HEK293 (cell line): Measurements from ENCODE around the gene S100A14.
"Not testable (repeated sequence)": the region's sequence is repeated elsewhere in the genome, so short reads cannot be mapped to it uniquely, and the experiment has no call there.

Experiments
- CTCF ChIA-PET: fragments of 350-600 bp; formaldehyde crosslinking; extraction: SDS; loops from one replicate; lab custom pipeline; 2021; ENCODE audit warnings: antibody characterized with exemption; lab: Yijun Ruan, JAX
- POLR2A ChIA-PET: fragments of 300-600 bp; formaldehyde crosslinking; extraction: SDS; loops from one replicate; lab custom pipeline; 2020; ENCODE audit warnings: antibody characterized with exemption, inconsistent platforms; lab: Yijun Ruan, JAX
- H3K27ac ChIP-seq: fragments of 200-500 bp; sonication (Bioruptor generic); 2 replicates; pipeline ENCODE4 v1.5.1; 2014; ENCODE audit warnings: low read depth, low read length, control low read depth, inconsistent platforms; ENCODE audit errors: extremely low read depth
- H3K36me3 ChIP-seq, 2 experiments: fragments of 200-500 bp in 1 of 2; sonication (Bioruptor generic) in 1 of 2; 1 replicate in 1 of 2; 2 replicates in 1 of 2; pipeline ENCODE4 v1.5.1; 2014 to 2017; ENCODE audit warnings: inconsistent platforms in 2 of 2, low read length in 2 of 2; ENCODE audit not compliant: control insufficient read depth in 2 of 2, insufficient read depth in 1 of 2
- H3K4me1 ChIP-seq: fragments of 200-500 bp; sonication (Bioruptor generic); 2 replicates; pipeline ENCODE4 v1.5.1; 2014; ENCODE audit warnings: mild to moderate bottlenecking, low read length, inconsistent platforms; ENCODE audit not compliant: control insufficient read depth, insufficient read depth
- H3K4me3 ChIP-seq: 2 replicates; pipeline ENCODE4 v1.5.1; 2011; ENCODE audit warnings: low read depth, mild to moderate bottlenecking, control low read depth, low read length, moderate library complexity
- H3K9me3 ChIP-seq: fragments of 200-500 bp; sonication (Bioruptor generic); 2 replicates; pipeline ENCODE4 v1.5.1; 2014; ENCODE audit warnings: low read depth, low read length, inconsistent platforms; ENCODE audit not compliant: control insufficient read depth, insufficient read depth
- BCL11B ChIP-seq: fragments of 450-650 bp; formaldehyde crosslinking; IDR thresholded peaks from 2 replicates; pipeline ENCODE4 v1.5.1; 2016; ENCODE audit warnings: low read depth, missing biosample characterization, missing genetic modification characterization
- RBAK ChIP-seq: fragments of 450-650 bp; formaldehyde crosslinking; IDR thresholded peaks from 2 replicates; pipeline ENCODE4 v1.5.1; 2016; ENCODE audit warnings: missing biosample characterization, missing genetic modification characterization
- ZBTB20 ChIP-seq: fragments of 450-650 bp; formaldehyde crosslinking; IDR thresholded peaks from 2 replicates; pipeline ENCODE4 v1.5.1; 2016; ENCODE audit warnings: missing biosample characterization, missing genetic modification characterization
- ZBTB26 ChIP-seq: fragments of 450-650 bp; formaldehyde crosslinking; optimal IDR thresholded peaks from 2 replicates; pipeline ENCODE3; 2016; ENCODE audit warnings: missing biosample characterization, mild to moderate bottlenecking, missing genetic modification characterization
- ZFP37 ChIP-seq: fragments of 450-650 bp; formaldehyde crosslinking; IDR thresholded peaks from 2 replicates; pipeline ENCODE4 v1.5.1; 2016; ENCODE audit warnings: missing biosample characterization, missing genetic modification characterization
- ZFP69B ChIP-seq: fragments of 450-650 bp; formaldehyde crosslinking; IDR thresholded peaks from 2 replicates; pipeline ENCODE4 v1.5.1; 2016; ENCODE audit warnings: missing biosample characterization, missing genetic modification characterization
- ZNF175 ChIP-seq: fragments of 450-650 bp; formaldehyde crosslinking; IDR thresholded peaks from 2 replicates; pipeline ENCODE4 v1.5.1; 2016; ENCODE audit warnings: missing biosample characterization, missing genetic modification characterization
- ZNF184 ChIP-seq: fragments of 450-650 bp; IDR thresholded peaks from 2 replicates; pipeline ENCODE4 v1.5.1; 2018; ENCODE audit warnings: missing biosample characterization, mild to moderate bottlenecking, missing genetic modification characterization
- ZNF24 ChIP-seq: fragments of 450-650 bp; formaldehyde crosslinking; IDR thresholded peaks from 2 replicates; pipeline ENCODE4 v1.5.1; 2016; ENCODE audit warnings: missing biosample characterization, missing genetic modification characterization
- ZNF248 ChIP-seq: fragments of 450-650 bp; formaldehyde crosslinking; IDR thresholded peaks from 2 replicates; pipeline ENCODE4 v1.5.1; 2017; ENCODE audit warnings: missing biosample characterization, missing genetic modification characterization
- ZNF510 ChIP-seq: fragments of 450-650 bp; formaldehyde crosslinking; IDR thresholded peaks from 2 replicates; pipeline ENCODE4 v1.5.1; 2018; ENCODE audit warnings: mild to moderate bottlenecking, missing genetic modification characterization, missing biosample characterization; ENCODE audit not compliant: insufficient replicate concordance
- ZNF514 ChIP-seq: fragments of 450-650 bp; formaldehyde crosslinking; IDR thresholded peaks from 2 replicates; pipeline ENCODE4 v1.5.1; 2016; ENCODE audit warnings: missing biosample characterization, missing genetic modification characterization
- ZNF530 ChIP-seq: fragments of 450-650 bp; formaldehyde crosslinking; IDR thresholded peaks from 2 replicates; pipeline ENCODE4 v1.5.1; 2016; ENCODE audit warnings: low read depth, missing biosample characterization, missing genetic modification characterization
- ZNF596 ChIP-seq: fragments of 450-650 bp; IDR thresholded peaks from 2 replicates; pipeline ENCODE4 v1.5.0; 2018; ENCODE audit warnings: missing biosample characterization, mild to moderate bottlenecking, missing genetic modification characterization, moderate library complexity
- ZNF629 ChIP-seq: fragments of 450-650 bp; formaldehyde crosslinking; IDR thresholded peaks from 2 replicates; pipeline ENCODE4 v1.5.1; 2017; ENCODE audit warnings: missing biosample characterization, missing genetic modification characterization

S100A14 gene

DNA sequence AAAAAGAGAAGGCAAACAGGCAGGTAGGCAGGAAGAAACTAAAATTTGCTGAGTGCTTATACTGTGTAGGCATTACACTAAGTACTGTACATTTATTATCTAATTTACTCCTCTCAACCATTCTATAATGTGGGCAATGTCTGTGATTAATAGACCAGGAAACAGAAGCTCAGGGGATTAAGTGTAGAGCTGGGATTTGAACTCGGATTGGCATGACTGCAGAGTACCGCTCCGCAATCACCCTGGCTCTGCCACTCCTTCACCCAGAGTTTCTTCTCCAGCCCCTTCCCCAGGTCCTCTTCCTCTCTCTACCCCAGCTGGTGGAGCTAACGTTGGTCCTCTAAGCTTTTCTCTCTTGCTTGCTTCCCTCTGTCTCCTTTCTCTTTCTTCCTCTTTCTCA is 39.0 kb downstream of the S100A14 start:
- POLR2A ChIA-PET, result interaction anchor here (0.7 to 1.7 kb wide), 6 partner anchors 9 to 70 kb away, joined by 4 to 11 read pairs (median 6); partner anchors contain the start of genes CHTOP and S100A13
- no peaks in the 10 kb centered on the region for H3K36me3 ChIP-seq
- TF ChIP-seq ZNF24 (tag by site-specific recombination) (no peak), ZNF175 (no peak), ZBTB20 (tag by site-specific recombination) (no peak), RBAK (tag by site-specific recombination) (no peak), ZBTB26 (tag by site-specific recombination) (no peak), ZNF530 (no peak), ZNF596 (tag by site-specific recombination) (no peak), ZNF248 (no peak), ZFP69B (no peak), ZNF514 (tag by site-specific recombination) (no peak)
- no peaks in the 10 kb centered on the region for H3K9me3 ChIP-seq
- H3K4me3 ChIP-seq, result no peak overlapping the region
- no peak overlapping the region for H3K27ac ChIP-seq
- CTCF ChIA-PET, result interaction anchor here (1.1 to 2.8 kb wide), 7 partner anchors 8 to 67 kb away, joined by 3 to 24 read pairs (median 5); partner anchors contain the start of genes S100A1 and S100A13
- H3K4me1 ChIP-seq, result no peaks in the 10 kb centered on the region

DNA sequence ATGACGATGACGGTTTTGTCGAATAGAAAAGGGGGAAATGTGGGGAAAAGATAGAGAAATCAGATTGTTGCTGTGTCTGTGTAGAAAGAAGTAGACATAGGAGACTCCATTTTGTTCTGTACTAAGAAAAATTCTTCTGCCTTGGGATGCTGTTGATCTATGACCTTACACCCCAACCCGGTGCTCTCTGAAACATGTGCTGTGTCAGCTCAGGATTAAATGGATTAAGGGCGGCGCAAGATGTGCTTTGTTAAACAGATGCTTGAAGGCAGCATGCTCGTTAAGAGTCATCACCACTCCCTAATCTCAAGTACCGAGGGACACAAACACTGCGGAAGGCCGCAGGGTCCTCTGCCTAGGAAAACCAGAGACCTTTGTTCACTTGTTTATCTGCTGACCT is 40.6 kb downstream of the S100A14 start:
- ChIA-PET POLR2A (interaction anchor here (1.0 kb wide), 1 partner anchor 8 kb away, joined by 3 read pairs; no protein-coding TSS in a partner anchor), CTCF (interaction anchor here (0.9 to 2.3 kb wide), 4 partner anchors 7 to 66 kb away, joined by 3 to 11 read pairs (median 4); partner anchors contain the start of gene S100A13)
- not testable (repeated sequence) for H3K27ac ChIP-seq

GRCh38 chr1:153575081-153575491 is 41.0 kb downstream of the S100A14 start:
- POLR2A ChIA-PET, H3K4me1 ChIP-seq, CTCF ChIA-PET, H3K36me3 ChIP-seq, H3K9me3 ChIP-seq, H3K27ac ChIP-seq, H3K4me3 ChIP-seq: not testable (repeated sequence)

More for the DNA sequence above, 40.6 kb downstream of the S100A14 start:
- H3K36me3 ChIP-seq, H3K4me3 ChIP-seq, H3K9me3 ChIP-seq, H3K4me1 ChIP-seq: not testable (repeated sequence)

GRCh38 chr1:153573351-153573750 is 42.8 kb downstream of the S100A14 start:
- no peak overlapping the region for H3K4me3 ChIP-seq
- POLR2A ChIA-PET, result interaction anchor here (2.3 to 3.4 kb wide), 2 partner anchors 54 to 61 kb away, joined by 12 to 16 read pairs; partner anchors contain the start of genes CHTOP and S100A13
- no peaks in the 10 kb centered on the region for H3K9me3 ChIP-seq
- no peak overlapping the region for H3K27ac ChIP-seq
- TF ChIP-seq ZNF510 (tag by site-specific recombination), result no peak
- TF ChIP-seq BCL11B (tag by site-specific recombination), result no peak
- no peak for TF ChIP-seq ZNF629 (tag by site-specific recombination)
- no peak for TF ChIP-seq ZFP37 (tag by site-specific recombination)
- TF ChIP-seq ZNF184 (tag by site-specific recombination), result no peak
- TF ChIP-seq ZNF530, result no peak
- no peaks in the 10 kb centered on the region for H3K4me1 ChIP-seq
- H3K36me3 ChIP-seq, result no peaks in the 10 kb centered on the region
- CTCF ChIA-PET, result interaction anchor here (0.6 to 6.3 kb wide), 14 partner anchors 8 to 218 kb away, joined by 3 to 148 read pairs (median 5); partner anchors contain the start of genes CHTOP, S100A1 and S100A13
